Ishikawa (cell line): ENCODE data around the gene NR1D1.

Experiments
- NFIC ChIP-seq: IDR thresholded peaks from 2 replicates; pipeline ENCODE4 v1.6.1; 2012
- TAF1 ChIP-seq: IDR thresholded peaks from 2 replicates; pipeline ENCODE4 v1.6.1; 2012; ENCODE audit warnings: low read depth, mild to moderate bottlenecking
- TCF12 ChIP-seq: IDR thresholded peaks from 2 replicates; pipeline ENCODE4 v1.6.1; 2012; ENCODE audit warnings: low read depth
- USF1 ChIP-seq: IDR thresholded peaks from 2 replicates; pipeline ENCODE4 v1.6.1; 2012
- YY1 ChIP-seq: IDR thresholded peaks from 2 replicates; pipeline ENCODE4 v1.6.1; 2012; ENCODE audit warnings: low read depth

- TF ChIP-seq YY1 (no peak), NFIC (no peak), TAF1 (no peak), TCF12 (no peak), USF1 (no peak)
These were observed 8.5 kb downstream of the NR1D1 start for GRCh38 chr17:40091691-40092397.
